GM12878 (cell line): Measurements from ENCODE around the gene INHBA.

ENCODE experiments used
- CEBPB ChIP-seq, 2 experiments: fragments of 150-350 bp in 1 of 2; IDR thresholded peaks; 2 replicates each; pipeline ENCODE4 v1.6.1; 2012 to 2014; ENCODE audit warnings: low read depth in 2 of 2, low read length in 2 of 2, borderline replicate concordance in 1 of 2, inconsistent platforms in 1 of 2
- CHD4 ChIP-seq: fragments of 200-600 bp; sonication (generic); IDR thresholded peaks from 2 replicates; pipeline ENCODE4 v1.6.1; 2016; ENCODE audit warnings: mild to moderate bottlenecking
- HCFC1 ChIP-seq: fragments of 150-350 bp; IDR thresholded peaks from 2 replicates; pipeline ENCODE4 v1.6.1; 2014; ENCODE audit warnings: low read length
- NFIC ChIP-seq: IDR thresholded peaks from 2 replicates; pipeline ENCODE4 v1.6.1; 2012; ENCODE audit warnings: low read depth, mild to moderate bottlenecking, inconsistent platforms, low read length, moderate library complexity
- NRF1 ChIP-seq: conservative IDR thresholded peaks from 2 replicates; pipeline ENCODE4 v1.6.1; 2011; ENCODE audit warnings: mild to moderate bottlenecking, low read depth, low read length, improper control_type of control experiment
- POLR2AphosphoS5 ChIP-seq: IDR thresholded peaks from 2 replicates; pipeline ENCODE4 v1.6.1; 2011; ENCODE audit warnings: mild to moderate bottlenecking, low read length, inconsistent platforms
- TCF3 ChIP-seq: IDR thresholded peaks from 2 replicates; pipeline ENCODE4 v1.6.1; 2012; ENCODE audit warnings: low read depth, mild to moderate bottlenecking, low read length, borderline replicate concordance; ENCODE audit not compliant: insufficient read depth
- TF ChIP-seq, protein P1 (sequence below): IDR thresholded peaks from 2 replicates; pipeline ENCODE4 v1.6.1; 2012; ENCODE audit warnings: low read depth, low read length, improper control_type of control experiment

DNA sequence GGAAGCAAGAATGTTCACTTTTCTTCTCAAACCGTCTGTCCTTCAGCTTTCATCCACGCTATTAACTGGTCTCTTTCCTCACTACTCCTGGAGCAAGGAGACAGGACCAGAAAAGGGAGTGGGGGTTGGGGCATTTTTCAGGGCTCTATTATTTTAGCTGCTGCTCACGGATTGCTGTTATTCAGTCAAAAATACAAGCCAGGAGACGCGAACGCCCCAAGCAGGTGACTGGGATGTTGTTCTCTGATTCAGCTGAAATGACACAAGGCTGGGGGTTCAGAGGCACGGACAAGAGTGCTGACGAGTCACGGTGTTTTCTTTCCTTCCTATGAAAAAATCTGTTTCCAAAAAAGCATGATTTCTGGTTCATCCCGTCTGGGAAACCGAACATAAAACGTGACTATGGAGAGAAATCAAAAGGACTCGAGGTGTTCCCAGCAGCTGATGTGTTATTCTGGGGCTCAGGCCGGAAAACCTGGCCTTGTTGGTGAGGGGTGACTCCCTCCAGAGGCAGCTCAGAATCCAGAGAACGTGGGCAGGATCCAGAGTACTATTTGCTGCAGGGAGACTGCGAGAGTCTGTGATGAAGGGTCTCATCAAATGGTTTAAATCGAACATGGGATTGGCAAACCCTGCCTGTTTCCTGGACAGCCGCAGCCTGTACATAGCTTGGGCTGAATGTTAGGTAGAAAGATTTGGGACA lies 3.5 kb upstream of the INHBA start:
- TF ChIP-seq HCFC1 = no peak
- no peak for TF ChIP-seq TCF3
- TF ChIP-seq NRF1 = no peak
- no peak for TF ChIP-seq POLR2AphosphoS5
- TF ChIP-seq CHD4 = no peak
- TF ChIP-seq, protein P1, sequence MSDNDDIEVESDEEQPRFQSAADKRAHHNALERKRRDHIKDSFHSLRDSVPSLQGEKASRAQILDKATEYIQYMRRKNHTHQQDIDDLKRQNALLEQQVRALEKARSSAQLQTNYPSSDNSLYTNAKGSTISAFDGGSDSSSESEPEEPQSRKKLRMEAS = no peak
- no peak for TF ChIP-seq CEBPB (IDR thresholded peaks at IDR 0.05; ENCODE audit: borderline replicate concordance in 1 of 2, low read depth in 2 of 2, low read length in 2 of 2)
- TF ChIP-seq NFIC = no peak
